T-cell (primary cell): ENCODE results near the gene GPR89A. TPM values are rescaled to one million over a fixed set of nuclear protein-coding genes. Genes with fewer than 3 reads are reported as not detected.
"Not testable (repeated sequence)": the region's sequence is repeated elsewhere in the genome, so short reads cannot be mapped to it uniquely, and the experiment has no call there.

Experiments used
- ATAC-seq, 4 experiments: fragments of 200-7000 bp in 3 of 4; fragments of 150-1000 bp in 1 of 4; cut with Tn5 transposase; replicated peaks in 1 of 4; 1 replicate in 3 of 4; 2 replicates in 1 of 4; pipeline ENCODE4 v1.10.0; 2021; ENCODE audit warnings: moderate library complexity in 3 of 4, mild to moderate bottlenecking in 2 of 4, moderate number of reproducible peaks in 1 of 4
- CTCF ChIA-PET, 2 donors: fragments of 300-600 bp; sonication (Branson Sonifier 250); formaldehyde crosslinking; loops; one replicate each; lab custom pipeline; 2022; ENCODE audit warnings: antibody characterized with exemption in 2 of 2; lab: Charles Lee
- POLR2A ChIA-PET, 2 donors: fragments of 300-600 bp; sonication (Branson Sonifier 250); formaldehyde crosslinking; loops; one replicate each; lab custom pipeline; 2022; ENCODE audit warnings: antibody characterized with exemption in 2 of 2; lab: Charles Lee
- DNase-seq, 35 experiments: peaks; one replicate each; pipeline versions ENCODE4 v3.0.0 to v3.0.0-alpha.2; 2013 to 2023
- H3K27ac ChIP-seq: one replicate; pipeline ENCODE4 v1.5.1; 2013; ENCODE audit warnings: low read length
- H3K27me3 ChIP-seq, 2 experiments: replicated peaks in 1 of 2; 1 replicate in 1 of 2; 2 replicates in 1 of 2; pipeline versions ENCODE4 v1.6.1 to v1.7.0; 2013; ENCODE audit warnings: low read length in 1 of 2, mixed read lengths in 1 of 2; ENCODE audit not compliant: control insufficient read depth in 2 of 2, insufficient read depth in 2 of 2; ENCODE audit errors: extremely low read depth in 1 of 2
- H3K36me3 ChIP-seq, 2 donors: 1 replicate in 1 of 2; 2 replicates in 1 of 2; pipeline versions ENCODE4 v1.6.1 to v1.7.0; 2013; ENCODE audit warnings: low read length in 1 of 2; ENCODE audit not compliant: control insufficient read depth in 2 of 2, insufficient read depth in 1 of 2; ENCODE audit errors: extremely low read depth in 1 of 2
- H3K4me1 ChIP-seq, 2 experiments: 1 replicate in 1 of 2; 2 replicates in 1 of 2; pipeline versions ENCODE4 v1.6.1 to v1.7.0; 2013; ENCODE audit warnings: low read length in 2 of 2, mixed read lengths in 1 of 2; ENCODE audit not compliant: insufficient read depth in 2 of 2, control insufficient read depth in 1 of 2; ENCODE audit errors: extremely low read depth in 1 of 2
- H3K4me3 ChIP-seq, 2 donors: 1 replicate in 1 of 2; 2 replicates in 1 of 2; pipeline versions ENCODE4 v1.5.1 to v1.7.0; 2013; ENCODE audit warnings: mild to moderate bottlenecking in 2 of 2, low read length in 1 of 2, moderate library complexity in 1 of 2; ENCODE audit not compliant: control insufficient read depth in 1 of 2; ENCODE audit errors: extremely low read depth in 1 of 2
- H3K9me3 ChIP-seq: 2 replicates; pipeline ENCODE4 v1.7.0; 2013
- H3K27ac Mint-ChIP-seq, 2 donors: one replicate each; pipeline ENCODE4 v1.8.0; 2020 to 2021; ENCODE audit warnings: mild to moderate bottlenecking in 2 of 2, mixed read lengths in 2 of 2
- H3K27me3 Mint-ChIP-seq, 2 donors: one replicate each; pipeline ENCODE4 v1.8.0; 2021 to 2022; ENCODE audit warnings: mixed read lengths in 2 of 2
- H3K36me3 Mint-ChIP-seq: one replicate; pipeline ENCODE4 v1.8.0; 2021; ENCODE audit warnings: mixed read lengths
- H3K4me1 Mint-ChIP-seq, 3 donors: one replicate each; pipeline ENCODE4 v1.8.0; 2020 to 2022; ENCODE audit warnings: mixed read lengths in 3 of 3, mild to moderate bottlenecking in 1 of 3
- H3K4me3 Mint-ChIP-seq, 3 donors: one replicate each; pipeline ENCODE4 v1.8.0; 2020 to 2022; ENCODE audit warnings: mild to moderate bottlenecking in 3 of 3, mixed read lengths in 3 of 3, moderate library complexity in 3 of 3
- H3K9me3 Mint-ChIP-seq, 3 donors: one replicate each; pipeline ENCODE4 v1.8.0; 2020 to 2022; ENCODE audit warnings: mixed read lengths in 3 of 3
- WGBS: methylation state at CpG from one replicate; pipeline ENCODE4 v1.1.5; 2013; ENCODE audit warnings: missing lambda C conversion rate; ENCODE audit not compliant: insufficient coverage; 5-methylcytosine and 5-hydroxymethylcytosine counted together
- total RNA-seq, 35 experiments: library from RNA in 6 of 35; stranded (reverse) in 6 of 35; fragments of 120-200 nt in 1 of 35; gene quantifications; one replicate each; pipeline versions ENCODE4 v1.2.1 to v1.2.4 and lab custom pipeline; 2013 to 2026

Gene GPR89A
- total RNA-seq (10 to 100 TPM; 30.3 to 46.2 (median 35.0) TPM), total RNA-seq (lab: John Stamatoyannopoulos, UW) (3.6 to 11.3 (median 8.5) reads per million in 29 experiments)
- 32.7 TPM for total RNA-seq (2013)

DNA sequence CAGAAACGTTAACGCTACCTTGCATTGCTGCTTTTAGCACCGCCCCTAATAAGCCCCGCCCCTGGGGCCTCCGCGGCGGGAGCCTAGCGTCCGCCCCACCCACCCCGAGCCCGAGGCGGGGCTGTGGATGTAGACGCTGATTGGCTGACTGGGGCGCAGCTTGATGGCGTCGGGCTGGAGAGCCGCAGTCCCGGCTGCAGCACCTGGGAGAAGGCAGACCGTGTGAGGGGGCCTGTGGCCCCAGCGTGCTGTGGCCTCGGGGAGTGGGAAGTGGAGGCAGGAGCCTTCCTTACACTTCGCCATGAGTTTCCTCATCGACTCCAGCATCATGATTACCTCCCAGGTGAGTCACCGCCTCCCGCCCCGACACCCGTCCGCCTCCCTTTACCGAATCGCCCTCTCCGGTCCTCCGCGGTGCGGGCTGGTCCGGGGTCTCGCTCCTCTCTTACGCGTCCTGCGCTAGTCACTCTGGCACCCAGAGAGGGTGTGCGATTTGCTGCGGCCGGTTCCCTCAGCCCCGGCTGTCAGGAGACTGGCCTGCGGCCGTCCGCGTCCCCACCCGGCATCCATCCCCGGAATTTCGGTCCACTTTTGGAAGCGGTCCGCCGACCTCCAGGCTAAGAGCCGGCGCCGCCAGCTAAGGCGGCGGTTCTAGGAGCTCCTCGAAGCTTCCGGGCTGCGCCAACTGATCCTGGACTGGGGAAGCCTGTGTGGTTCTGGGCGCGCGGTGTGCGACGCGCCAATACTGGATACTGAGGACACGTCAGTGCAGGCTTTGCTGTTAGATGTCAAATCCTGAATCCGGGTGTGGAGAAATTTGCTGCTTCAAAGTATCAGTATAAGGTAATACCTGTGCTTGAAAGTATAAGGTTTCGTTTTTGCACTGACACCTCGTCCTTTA, at the start of gene GPR89A:
Gene GPR89A, plus strand, starts transcription at position 156 of the 901 bp plus-strand sequence. Its CDS starts 146 bp downstream, at position 302.
- H3K9me3 ChIP-seq, POLR2A ChIA-PET, H3K9me3 Mint-ChIP-seq, H3K36me3 ChIP-seq, H3K36me3 Mint-ChIP-seq, CTCF ChIA-PET, H3K27me3 ChIP-seq, H3K27me3 Mint-ChIP-seq, H3K4me1 ChIP-seq: not testable (repeated sequence)
- H3K27ac ChIP-seq, result peak within 1 kb of the TSS; percentile 41
- H3K4me3 ChIP-seq, result peak within 1 kb of the TSS; percentile 52 to 84
- DNase-seq (peak; percentile 94 to 99 (median 96)), ATAC-seq (peak; percentile 97 to 99 (median 99))
- 0% methylated on average over 24 of the region's 71 CpGs for WGBS
- Mint-ChIP-seq H3K4me3 (peak within 1 kb of the TSS; percentile 82 to 93 (median 88)), H3K27ac (peak within 1 kb of the TSS; percentile 57 to 76), H3K4me1 (peaks cover 24 to 37% (median 31%) of the 10 kb centered on the region in 3 donors)

DNA sequence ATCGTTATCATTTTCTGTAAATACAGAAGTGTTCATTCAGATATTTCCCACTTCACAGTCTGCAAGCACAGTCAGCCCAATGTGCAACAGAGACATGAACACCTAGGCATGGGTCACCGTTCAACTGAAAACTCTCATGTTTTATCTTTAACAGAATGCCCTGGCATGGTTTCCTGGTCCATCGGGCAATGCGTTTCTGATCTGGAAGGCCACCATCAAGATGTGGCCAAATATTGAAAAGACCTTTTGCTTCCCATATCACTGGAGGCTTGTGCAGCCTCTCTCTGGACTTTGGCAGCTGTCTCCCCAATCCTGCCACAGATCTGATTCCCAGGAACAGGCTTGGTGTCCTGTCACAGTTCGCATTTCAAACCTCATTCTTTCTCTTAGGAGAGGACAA, 21.0 kb upstream of the GPR89A start:
- H3K36me3 ChIP-seq, H3K4me3 Mint-ChIP-seq, H3K4me1 Mint-ChIP-seq, H3K9me3 Mint-ChIP-seq, H3K4me1 ChIP-seq, H3K4me3 ChIP-seq, H3K27me3 ChIP-seq, DNase-seq, H3K9me3 ChIP-seq, POLR2A ChIA-PET, H3K27ac ChIP-seq, H3K27ac Mint-ChIP-seq, H3K36me3 Mint-ChIP-seq, CTCF ChIA-PET, ATAC-seq, H3K27me3 Mint-ChIP-seq: not testable (repeated sequence)
- WGBS, result no CpG with 5 or more reads among the region's 5 CpGs

DNA sequence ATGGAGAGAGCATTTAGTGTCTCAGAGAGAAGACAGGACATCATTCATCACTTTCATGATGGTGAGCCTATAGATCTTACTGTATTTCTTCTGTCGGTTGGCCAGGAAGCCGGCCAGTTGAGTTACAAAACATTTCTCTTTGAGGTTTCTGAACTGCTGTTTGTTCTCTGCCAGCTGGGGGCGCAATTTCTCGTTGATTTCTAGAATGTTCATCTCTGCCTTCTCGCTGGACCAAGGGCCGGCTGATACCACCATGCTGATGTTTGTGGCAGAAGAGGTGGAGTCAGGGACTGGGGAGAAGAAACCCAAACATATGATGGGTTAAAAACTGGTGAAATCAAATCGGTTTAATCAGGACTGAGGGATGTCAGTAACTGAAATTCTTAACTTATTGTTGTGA, 17.0 kb upstream of the GPR89A start:
- CTCF ChIA-PET, H3K4me3 ChIP-seq, H3K36me3 ChIP-seq, POLR2A ChIA-PET, H3K4me1 Mint-ChIP-seq, H3K4me1 ChIP-seq, H3K9me3 ChIP-seq, H3K27me3 ChIP-seq, H3K27me3 Mint-ChIP-seq, H3K9me3 Mint-ChIP-seq, H3K27ac Mint-ChIP-seq, H3K36me3 Mint-ChIP-seq, H3K27ac ChIP-seq, ATAC-seq, H3K4me3 Mint-ChIP-seq: not testable (repeated sequence)
- WGBS, result no CpG with 5 or more reads among the region's 7 CpGs
- peak in 29 of 35 experiments; percentile 1 to 44 (median 30) for DNase-seq

DNA sequence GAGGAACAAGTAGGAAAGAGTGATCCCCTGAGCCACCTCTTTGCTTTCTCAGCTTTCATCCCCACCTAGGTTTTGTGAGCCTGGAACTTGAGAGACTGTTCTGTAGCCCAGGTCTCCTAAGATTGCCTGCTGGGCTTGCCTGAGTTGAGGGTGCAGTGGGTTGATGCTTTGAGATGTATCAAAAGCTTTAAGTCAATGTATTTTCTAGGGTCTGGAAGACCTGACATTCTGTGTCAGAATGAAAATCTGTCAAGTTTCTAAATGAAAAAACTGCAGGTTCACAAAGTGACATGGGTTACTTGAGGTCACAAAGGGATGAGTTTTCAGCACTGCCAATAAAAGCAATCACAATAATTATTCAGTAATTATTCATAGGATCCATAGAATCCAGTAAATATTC, 15.4 kb upstream of the GPR89A start:
- H3K4me1 ChIP-seq, H3K4me3 ChIP-seq, DNase-seq, H3K4me3 Mint-ChIP-seq, CTCF ChIA-PET, ATAC-seq, H3K9me3 ChIP-seq, H3K9me3 Mint-ChIP-seq, H3K27ac ChIP-seq, H3K36me3 Mint-ChIP-seq, H3K27ac Mint-ChIP-seq, H3K4me1 Mint-ChIP-seq, POLR2A ChIA-PET, H3K36me3 ChIP-seq, H3K27me3 ChIP-seq, H3K27me3 Mint-ChIP-seq: not testable (repeated sequence)

DNA sequence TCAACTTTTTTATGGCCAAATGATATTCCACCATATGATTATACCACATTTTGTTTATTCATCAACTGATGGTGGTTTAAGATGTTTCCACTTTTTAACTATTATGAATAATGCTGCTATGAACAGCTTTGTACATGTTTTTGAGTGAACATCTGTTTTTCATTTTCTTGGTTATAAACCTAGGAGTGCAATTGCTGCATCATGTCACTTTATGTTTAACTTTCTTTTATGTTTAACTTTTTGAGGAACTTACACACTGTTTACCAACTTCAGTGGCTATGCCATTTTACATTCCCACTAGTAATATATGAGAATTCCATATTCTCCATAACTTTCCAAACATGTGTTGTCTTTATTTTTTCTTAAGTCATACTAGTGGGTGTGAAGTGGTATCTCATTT, 12.4 kb upstream of the GPR89A start:
- H3K4me1 ChIP-seq, H3K4me1 Mint-ChIP-seq, CTCF ChIA-PET, H3K36me3 Mint-ChIP-seq, DNase-seq, H3K4me3 ChIP-seq, H3K27ac Mint-ChIP-seq, H3K36me3 ChIP-seq, H3K27me3 ChIP-seq, ATAC-seq, H3K4me3 Mint-ChIP-seq, POLR2A ChIA-PET, H3K9me3 ChIP-seq, H3K9me3 Mint-ChIP-seq, H3K27ac ChIP-seq: not testable (repeated sequence)
- H3K27me3 Mint-ChIP-seq, result peaks cover 5 to 14% of the 10 kb centered on the region in 2 donors

GRCh38 chr1:145596236-145596635, 11.6 kb upstream of the GPR89A start:
- ATAC-seq, CTCF ChIA-PET, H3K4me1 Mint-ChIP-seq, H3K4me3 ChIP-seq, DNase-seq, H3K4me3 Mint-ChIP-seq, H3K27me3 ChIP-seq, H3K36me3 Mint-ChIP-seq, H3K36me3 ChIP-seq, POLR2A ChIA-PET, H3K27ac ChIP-seq, H3K9me3 ChIP-seq, H3K27ac Mint-ChIP-seq, H3K9me3 Mint-ChIP-seq, H3K4me1 ChIP-seq: not testable (repeated sequence)
- H3K27me3 Mint-ChIP-seq, result peaks cover 5 to 14% of the 10 kb centered on the region in 2 donors
- WGBS, result 86% methylated on average over 4 of the region's 6 CpGs
